Uterus (tissue), 4 donors: ENCODE measurements around the gene BST1. TPM values are rescaled to one million over a fixed set of nuclear protein-coding genes. Genes with fewer than 3 reads are reported as not detected.

Experiments used
- DNase-seq, 2 donors: peaks; one replicate each; pipeline ENCODE4 v3.0.0-alpha.2; 2019 to 2020
- H3K27ac ChIP-seq, 2 donors: fragments of 200-600 bp; sonication (generic); 1 replicate in 1 of 2; 2 replicates in 1 of 2; pipeline ENCODE4 v1.5.1; 2016 to 2018
- H3K27me3 ChIP-seq, 2 donors: fragments of 200-600 bp; sonication (generic); one replicate each; pipeline ENCODE4 v1.5.1; 2018 to 2019; ENCODE audit warnings: control low read depth in 1 of 2
- H3K36me3 ChIP-seq, 2 donors: fragments of 200-600 bp; sonication (generic); one replicate each; pipeline ENCODE4 v1.5.1; 2019; ENCODE audit warnings: control low read depth in 1 of 2
- H3K4me1 ChIP-seq, 2 donors: fragments of 200-600 bp; sonication (generic); one replicate each; pipeline ENCODE4 v1.5.1; 2018 to 2019; ENCODE audit warnings: control low read depth in 1 of 2
- H3K4me3 ChIP-seq, 2 donors: fragments of 200-600 bp; sonication (generic); 1 replicate in 1 of 2; 2 replicates in 1 of 2; pipeline ENCODE4 v1.5.1; 2018 to 2019; ENCODE audit warnings: mild to moderate bottlenecking in 1 of 2
- H3K9me3 ChIP-seq, 2 donors: fragments of 200-600 bp; sonication (generic); one replicate each; pipeline ENCODE4 v1.5.1; 2019; ENCODE audit warnings: control low read depth in 1 of 2
- CTCF ChIP-seq, 4 experiments: fragments of 200-600 bp in 2 of 4; fragments of 450-650 bp in 2 of 4; sonication (generic) in 2 of 4; IDR thresholded peaks; one replicate each; pipeline ENCODE4 v1.5.1; 2016 to 2019; ENCODE audit warnings: antibody characterized with exemption in 4 of 4, mild to moderate bottlenecking in 2 of 4, moderate library complexity in 1 of 4
- POLR2A ChIP-seq, 2 donors: fragments of 450-650 bp; IDR thresholded peaks; one replicate each; pipeline ENCODE4 v1.6.1; 2016; ENCODE audit warnings: antibody characterized with exemption in 2 of 2, mild to moderate bottlenecking in 1 of 2, moderate library complexity in 1 of 2
- intact Hi-C: fragments of 100-400 bp; cut with DNase I; formaldehyde crosslinking; loops from one replicate; pipeline ENCODE4 v1.15.1; 2023; ENCODE audit warnings: low total_unique reads
- total RNA-seq, 4 donors: library from RNA; depleted of rRNA in 3 of 4; stranded (reverse); fragments of >200 nt in 3 of 4; gene quantifications; one replicate each; pipeline versions ENCODE4 v1.1.0 to v1.2.4, GENCODE V29; 2014 to 2023
- donor health status: DM: yes; HTN: yes; CAD: no.

The BST1 gene
- total RNA-seq, 4 donors from 2014 or later: 1.5 to 11.4 (median 7.7) TPM; not detected in 1

DNA sequence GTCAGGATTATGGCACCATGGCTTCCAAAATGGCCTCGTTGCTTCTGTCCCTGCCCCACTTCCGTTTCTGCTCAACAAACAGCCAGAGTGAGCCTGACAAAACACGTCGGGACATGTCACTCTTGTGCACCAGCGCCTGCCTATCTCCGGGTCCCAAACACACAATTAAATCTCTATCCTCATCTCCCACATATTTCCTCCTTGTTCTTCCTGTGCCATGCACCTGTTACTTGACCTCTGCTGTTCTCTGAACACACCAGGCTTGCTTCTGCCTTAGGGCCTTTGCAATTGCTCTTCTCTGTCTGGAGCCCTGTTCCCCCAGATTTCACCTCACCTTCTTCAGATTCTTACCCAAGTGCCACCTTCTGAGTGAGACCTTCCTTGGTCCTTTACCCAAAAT lies 62.5 kb downstream of the BST1 start:
- H3K36me3 ChIP-seq: no peaks in the 10 kb centered on the region
- H3K4me1 ChIP-seq: no peaks in the 10 kb centered on the region
- no peaks in the 10 kb centered on the region for H3K9me3 ChIP-seq
- H3K27ac ChIP-seq: no peak overlapping the region
- DNase-seq: no peak
- no peaks in the 10 kb centered on the region for H3K27me3 ChIP-seq
- TF ChIP-seq POLR2A (IDR thresholded peaks at IDR 0.05): no peak
- no peak for TF ChIP-seq CTCF (IDR thresholded peaks at IDR 0.05)
- no peak overlapping the region for H3K4me3 ChIP-seq
- intact Hi-C loops: no loop called here

- intact Hi-C loops: no loop called here
- Histone ChIP-seq H3K4me1 (no peaks in the 10 kb centered on the region), H3K4me3 (no peak overlapping the region), H3K36me3 (no peaks in the 10 kb centered on the region), H3K27me3 (no peaks in the 10 kb centered on the region), H3K9me3 (no peaks in the 10 kb centered on the region), H3K27ac (no peak overlapping the region)
- no peak for DNase-seq
- TF ChIP-seq POLR2A (IDR thresholded peaks at IDR 0.05) (no peak), CTCF (IDR thresholded peaks at IDR 0.05) (no peak)
Observed at GRCh38 chr4:15765910-15766697, 63.2 kb downstream of the BST1 start.

DNA sequence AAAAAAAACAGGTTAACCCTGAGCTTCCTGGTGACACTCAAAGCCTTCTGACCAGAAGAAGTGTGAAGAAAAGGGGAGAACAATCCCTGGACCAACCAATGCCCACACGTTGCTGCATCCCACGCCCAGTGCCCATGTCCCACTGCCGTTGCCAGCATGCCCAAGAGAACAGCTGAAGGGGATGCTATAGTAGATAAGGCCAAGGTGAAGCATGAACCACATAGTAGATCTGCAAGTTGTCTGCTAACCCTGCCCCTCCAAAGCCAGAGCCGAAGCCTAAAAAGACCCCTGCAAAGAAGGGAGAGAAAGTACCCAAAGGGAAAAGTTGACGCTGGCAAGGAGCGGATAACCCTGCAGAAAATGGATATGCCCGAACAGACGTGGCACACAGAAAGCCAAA lies 64.0 kb downstream of the BST1 start:
- Histone ChIP-seq H3K4me1 (no peaks in the 10 kb centered on the region), H3K27ac (no peak overlapping the region), H3K27me3 (no peaks in the 10 kb centered on the region), H3K9me3 (no peaks in the 10 kb centered on the region), H3K36me3 (no peaks in the 10 kb centered on the region), H3K4me3 (no peak overlapping the region)
- DNase-seq: no peak
- intact Hi-C loops: no loop called here
- TF ChIP-seq POLR2A (IDR thresholded peaks at IDR 0.05): no peak
- TF ChIP-seq CTCF (IDR thresholded peaks at IDR 0.05): no peak

DNA sequence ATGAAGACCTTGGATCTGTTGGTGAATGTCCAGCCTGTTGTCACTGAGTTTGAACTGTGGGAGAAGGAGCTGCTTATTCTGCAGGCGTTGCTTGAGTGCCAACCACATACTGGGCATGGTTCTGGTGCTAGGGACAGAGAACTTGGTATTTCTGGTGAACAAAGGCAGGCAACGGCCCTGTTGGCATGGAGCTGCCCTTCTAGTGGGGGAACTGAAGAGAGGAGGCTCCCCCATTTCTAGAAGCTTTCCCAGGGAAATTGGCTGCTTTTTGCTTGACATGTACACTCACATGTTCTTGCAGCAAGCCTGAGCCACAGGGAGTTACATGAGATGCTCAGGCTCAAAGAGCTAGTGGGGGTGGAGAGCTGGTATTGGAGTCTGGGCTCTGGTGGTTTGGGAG lies 66.3 kb downstream of the BST1 start:
- Histone ChIP-seq H3K4me1 (no peaks in the 10 kb centered on the region), H3K4me3 (no peak overlapping the region), H3K9me3 (no peaks in the 10 kb centered on the region)

More for the DNA sequence above, 66.3 kb downstream of the BST1 start:
- no peak for DNase-seq
- Histone ChIP-seq H3K27ac (no peak overlapping the region), H3K27me3 (no peaks in the 10 kb centered on the region), H3K36me3 (no peaks in the 10 kb centered on the region)
- intact Hi-C loops: no loop called here
- TF ChIP-seq POLR2A (IDR thresholded peaks at IDR 0.05): no peak
- no peak for TF ChIP-seq CTCF (IDR thresholded peaks at IDR 0.05)
